Sigmoid colon (tissue), 4 donors: ENCODE data around the gene SETBP1.

Experiments
- EP300 ChIP-seq, 4 donors: sonication (generic); formaldehyde crosslinking; IDR thresholded peaks; one replicate each; pipeline ENCODE4 v1.6.1; 2017; ENCODE audit warnings: antibody characterized with exemption in 4 of 4
- POLR2A ChIP-seq, 2 donors: fragments of 450-650 bp; IDR thresholded peaks; one replicate each; pipeline ENCODE4 v1.6.1; 2016; ENCODE audit warnings: antibody characterized with exemption in 2 of 2, mild to moderate bottlenecking in 2 of 2, moderate library complexity in 2 of 2
- POLR2AphosphoS5 ChIP-seq, 4 donors: sonication (generic); formaldehyde crosslinking; IDR thresholded peaks; one replicate each; pipeline ENCODE4 v1.6.1; 2017; ENCODE audit warnings: antibody characterized with exemption in 4 of 4
- TF ChIP-seq, protein P1 (sequence below), 4 experiments: fragments of 450-650 bp in 3 of 4; fragments of 200-600 bp in 1 of 4; IDR thresholded peaks; one replicate each; pipeline ENCODE4 v1.5.1; 2016 to 2019; ENCODE audit warnings: antibody characterized with exemption in 4 of 4, mild to moderate bottlenecking in 3 of 4, moderate library complexity in 2 of 4

DNA sequence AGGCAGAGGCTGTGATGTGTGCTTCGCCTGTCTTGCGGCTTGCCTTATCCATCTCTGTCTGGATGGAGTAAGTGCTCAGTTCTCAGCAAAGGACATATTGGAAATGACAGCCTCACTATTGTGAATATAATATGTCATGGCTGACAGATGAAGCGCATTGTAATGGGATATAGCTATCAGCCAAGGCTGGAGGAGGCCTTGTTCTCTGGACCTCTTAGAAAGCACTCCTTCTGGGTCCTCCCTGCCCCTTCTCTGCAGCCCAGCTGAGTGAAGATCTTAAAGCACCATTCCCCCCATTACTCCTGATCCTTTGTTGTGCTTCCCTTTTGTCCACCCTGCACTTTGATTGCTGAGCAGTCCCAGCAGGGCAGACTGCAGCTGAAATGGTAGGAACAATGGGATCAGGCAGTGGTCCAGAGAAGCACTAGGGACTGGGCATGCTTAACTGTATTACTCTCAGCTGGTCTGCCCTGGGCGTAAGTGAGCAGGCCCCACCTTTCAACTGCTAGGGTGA is 265.3 kb downstream of the SETBP1 start:
- TF ChIP-seq POLR2AphosphoS5 (IDR thresholded peaks at IDR 0.05) = no peak
- TF ChIP-seq POLR2A (IDR thresholded peaks at IDR 0.05) = no peak
- TF ChIP-seq, protein P1, sequence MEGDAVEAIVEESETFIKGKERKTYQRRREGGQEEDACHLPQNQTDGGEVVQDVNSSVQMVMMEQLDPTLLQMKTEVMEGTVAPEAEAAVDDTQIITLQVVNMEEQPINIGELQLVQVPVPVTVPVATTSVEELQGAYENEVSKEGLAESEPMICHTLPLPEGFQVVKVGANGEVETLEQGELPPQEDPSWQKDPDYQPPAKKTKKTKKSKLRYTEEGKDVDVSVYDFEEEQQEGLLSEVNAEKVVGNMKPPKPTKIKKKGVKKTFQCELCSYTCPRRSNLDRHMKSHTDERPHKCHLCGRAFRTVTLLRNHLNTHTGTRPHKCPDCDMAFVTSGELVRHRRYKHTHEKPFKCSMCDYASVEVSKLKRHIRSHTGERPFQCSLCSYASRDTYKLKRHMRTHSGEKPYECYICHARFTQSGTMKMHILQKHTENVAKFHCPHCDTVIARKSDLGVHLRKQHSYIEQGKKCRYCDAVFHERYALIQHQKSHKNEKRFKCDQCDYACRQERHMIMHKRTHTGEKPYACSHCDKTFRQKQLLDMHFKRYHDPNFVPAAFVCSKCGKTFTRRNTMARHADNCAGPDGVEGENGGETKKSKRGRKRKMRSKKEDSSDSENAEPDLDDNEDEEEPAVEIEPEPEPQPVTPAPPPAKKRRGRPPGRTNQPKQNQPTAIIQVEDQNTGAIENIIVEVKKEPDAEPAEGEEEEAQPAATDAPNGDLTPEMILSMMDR (IDR thresholded peaks at IDR 0.05) = no peak
- TF ChIP-seq EP300 (IDR thresholded peaks at IDR 0.05) = no peak
